H1 (cell line): Measurements from ENCODE around the gene RPP14. TPM values are rescaled to one million over a fixed set of nuclear protein-coding genes. Genes with fewer than 3 reads are reported as not detected.

Source experiments
- BACH1 ChIP-seq: IDR thresholded peaks from 2 replicates; pipeline ENCODE4 v1.6.1; 2012; ENCODE audit warnings: low read length, improper control_type of control experiment
- CBX5 ChIP-seq: fragments of 300-800, 300-1000 bp; sonication (generic); IDR thresholded peaks from 2 replicates; pipeline ENCODE4 v1.7.1; 2016; ENCODE audit warnings: antibody characterized with exemption, low read length, low read depth
- CEBPB ChIP-seq: IDR thresholded peaks from 2 replicates; pipeline ENCODE4 v1.6.1; 2012; ENCODE audit warnings: low read depth, low read length
- CHD2 ChIP-seq: IDR thresholded peaks from 2 replicates; pipeline ENCODE4 v1.6.1; 2012; ENCODE audit warnings: low read length, improper control_type of control experiment
- CTBP2 ChIP-seq: IDR thresholded peaks from 2 replicates; pipeline ENCODE4 v1.7.0; 2011; ENCODE audit warnings: borderline replicate concordance, mild to moderate bottlenecking, moderate library complexity, mixed read lengths, low read length; ENCODE audit not compliant: insufficient read depth, insufficient read length
- GABPA ChIP-seq: IDR thresholded peaks from 2 replicates; pipeline ENCODE4 v1.6.1; 2011; ENCODE audit warnings: mild to moderate bottlenecking, low read length, moderate library complexity, borderline replicate concordance; ENCODE audit not compliant: insufficient read depth
- HDAC2 ChIP-seq, 2 experiments: fragments of 300-600 bp in 1 of 2; sonication (generic) in 1 of 2; IDR thresholded peaks; 2 replicates each; pipeline ENCODE4 v1.6.1; 2011 to 2012; ENCODE audit warnings: low read depth in 2 of 2, low read length in 2 of 2, mild to moderate bottlenecking in 2 of 2, moderate library complexity in 2 of 2, borderline replicate concordance in 1 of 2, inconsistent platforms in 1 of 2
- HDAC6 ChIP-seq: IDR thresholded peaks from one replicate; pipeline ENCODE4 v1.7.1; 2012; ENCODE audit warnings: low read depth, mild to moderate bottlenecking, inconsistent platforms, low read length, moderate library complexity
- JUN ChIP-seq: IDR thresholded peaks from 2 replicates; pipeline ENCODE4 v1.6.1; 2011; ENCODE audit warnings: low read depth, mild to moderate bottlenecking, improper control_type of control experiment, low read length
- NANOG ChIP-seq: IDR thresholded peaks from 2 replicates; pipeline ENCODE4 v1.6.1; 2011; ENCODE audit warnings: low read length, low read depth, mild to moderate bottlenecking, inconsistent platforms; ENCODE audit not compliant: insufficient read depth, poor library complexity, severe bottlenecking
- NRF1 ChIP-seq: IDR thresholded peaks from 2 replicates; pipeline ENCODE4 v1.6.1; 2011; ENCODE audit warnings: mild to moderate bottlenecking, low read depth, low read length, improper control_type of control experiment
- RFX5 ChIP-seq: IDR thresholded peaks from 2 replicates; pipeline ENCODE4 v1.6.1; 2011; ENCODE audit warnings: low read depth, low read length, improper control_type of control experiment, borderline replicate concordance
- RXRA ChIP-seq: IDR thresholded peaks from 2 replicates; pipeline ENCODE4 v1.6.1; 2011; ENCODE audit warnings: low read depth, mild to moderate bottlenecking, low read length, moderate library complexity; ENCODE audit not compliant: insufficient read depth
- SIRT6 ChIP-seq: IDR thresholded peaks from one replicate; pipeline ENCODE4 v1.7.1; 2012; ENCODE audit warnings: low read length, inconsistent platforms
- SIX5 ChIP-seq: IDR thresholded peaks from 2 replicates; pipeline ENCODE4 v1.6.1; 2011; ENCODE audit warnings: mild to moderate bottlenecking, low read depth, low read length
- SP4 ChIP-seq: IDR thresholded peaks from 2 replicates; pipeline ENCODE4 v1.6.1; 2012; ENCODE audit warnings: low read length, inconsistent platforms
- TAF1 ChIP-seq: IDR thresholded peaks from 2 replicates; pipeline ENCODE4 v1.6.1; 2011; ENCODE audit warnings: mild to moderate bottlenecking, low read depth, low read length
- TBP ChIP-seq: IDR thresholded peaks from 2 replicates; pipeline ENCODE4 v1.6.1; 2011; ENCODE audit warnings: low read depth, low read length, improper control_type of control experiment
- TCF12 ChIP-seq: IDR thresholded peaks from 2 replicates; pipeline ENCODE4 v1.6.1; 2011; ENCODE audit warnings: low read depth, mild to moderate bottlenecking, low read length
- TEAD4 ChIP-seq: IDR thresholded peaks from 2 replicates; pipeline ENCODE4 v1.6.1; 2012; ENCODE audit warnings: low read depth, low read length, inconsistent platforms, mixed read lengths
- polyA plus RNA-seq, 7 experiments: library from polyadenylated mRNA; depleted of rRNA in 3 of 7; stranded (reverse) in 5 of 7; unstranded in 2 of 7; fragments of >200 nt in 5 of 7; fragments of 200-250 nt in 2 of 7; gene quantifications; 1 replicate in 5 of 7; 2 replicates in 1 of 7; 4 replicates in 1 of 7; pipeline versions ENCODE4 v1.2.1 to v1.2.3, GENCODE V29; 2011 to 2013; ENCODE audit warnings: missing spikeins in 2 of 7, mixed read lengths in 2 of 7
- total RNA-seq: library from RNA; stranded (reverse); fragmentation: NEBNext Ultra II Directional; extraction: Animal tissue kit (Norgen Biotek cat#: 25700); gene quantifications from 2 replicates; pipeline ENCODE4 v1.2.1, GENCODE V29; 2021
- TF ChIP-seq, protein P1 (sequence below): IDR thresholded peaks from 2 replicates; pipeline ENCODE4 v1.6.1; 2011; ENCODE audit warnings: low read depth, mild to moderate bottlenecking, low read length; ENCODE audit not compliant: insufficient read depth
- TF ChIP-seq, protein P2 (sequence below): IDR thresholded peaks from 2 replicates; pipeline ENCODE4 v1.6.1; 2012; ENCODE audit warnings: inconsistent platforms
- TF ChIP-seq, protein P3 (sequence below): IDR thresholded peaks from 2 replicates; pipeline ENCODE4 v1.6.1; 2011; ENCODE audit warnings: low read length, improper control_type of control experiment

The RPP14 gene
- total and polyA plus RNA-seq, 2 of the 8 experiments (the other 6 are each of a cell fraction or from before 2014, with no cell fraction given): 11.7 to 23.4 TPM

DNA sequence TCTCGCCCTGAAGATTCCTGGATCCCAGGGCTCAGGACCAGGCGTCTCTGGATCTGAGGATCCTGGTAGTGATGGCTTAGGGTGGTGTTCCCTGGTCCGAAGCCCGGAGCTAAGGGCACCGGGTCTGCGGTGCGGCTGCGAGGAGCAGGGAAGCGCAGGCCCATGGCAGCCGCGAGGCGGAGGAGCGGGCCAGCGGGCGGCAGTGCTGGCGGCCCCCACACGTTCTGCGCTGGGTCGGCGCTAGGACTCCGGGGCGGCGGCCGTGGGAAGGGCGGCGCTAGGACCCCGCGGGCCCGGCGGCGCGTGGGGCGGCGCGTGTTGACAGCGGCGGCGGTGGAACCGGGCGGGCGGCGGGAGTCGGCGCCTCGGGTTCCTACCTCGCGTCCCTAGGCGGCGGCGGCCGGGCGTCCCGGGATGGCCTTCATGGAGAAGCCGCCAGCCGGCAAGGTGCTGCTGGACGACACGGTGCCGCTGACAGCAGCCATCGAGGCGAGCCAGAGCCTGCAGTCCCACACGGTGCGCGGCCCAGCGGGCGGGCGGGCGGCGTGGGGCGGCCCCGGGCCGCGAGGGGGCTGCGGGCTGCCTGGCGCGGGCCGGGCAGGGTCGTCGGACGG, 26.6 kb downstream of the RPP14 start, which contains the start of gene PXK (continued):
- TF ChIP-seq, protein P1, sequence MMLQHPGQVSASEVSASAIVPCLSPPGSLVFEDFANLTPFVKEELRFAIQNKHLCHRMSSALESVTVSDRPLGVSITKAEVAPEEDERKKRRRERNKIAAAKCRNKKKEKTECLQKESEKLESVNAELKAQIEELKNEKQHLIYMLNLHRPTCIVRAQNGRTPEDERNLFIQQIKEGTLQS: no peak
- TF ChIP-seq TBP (peak; percentile 79; the same call in 1 of the 2 replicates), HDAC6 (no peak), SIX5 (no peak), TEAD4 (0 out of 2 replicates have a peak, but pooled peaks have one; percentile 5), NRF1 (no peak), HDAC2 (IDR thresholded peaks at IDR 0.05; ENCODE audit: borderline replicate concordance in 1 of 2, low read depth in 2 of 2, low read length in 2 of 2) (peak in 1 of 2 experiments; percentile 98; a peak in 1 of 4 replicates), NANOG (peak; percentile 4), RXRA (no peak), JUN (no peak), BACH1 (peak; percentile 92), SIRT6 (no peak), CHD2 (no peak), GABPA (0 out of 2 replicates have a peak, but pooled peaks have one; percentile 61), TAF1 (peak; percentile 32; the same call in 1 of the 2 replicates), TCF12 (no peak), SP4 (no peak), CEBPB (no peak), RFX5 (no peak), CBX5 (no peak), CTBP2 (peak; percentile 75)
- TF ChIP-seq, protein P2, sequence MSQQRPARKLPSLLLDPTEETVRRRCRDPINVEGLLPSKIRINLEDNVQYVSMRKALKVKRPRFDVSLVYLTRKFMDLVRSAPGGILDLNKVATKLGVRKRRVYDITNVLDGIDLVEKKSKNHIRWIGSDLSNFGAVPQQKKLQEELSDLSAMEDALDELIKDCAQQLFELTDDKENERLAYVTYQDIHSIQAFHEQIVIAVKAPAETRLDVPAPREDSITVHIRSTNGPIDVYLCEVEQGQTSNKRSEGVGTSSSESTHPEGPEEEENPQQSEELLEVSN: 0 out of 2 replicates have a peak, but pooled peaks have one; percentile 20
- TF ChIP-seq, protein P3, sequence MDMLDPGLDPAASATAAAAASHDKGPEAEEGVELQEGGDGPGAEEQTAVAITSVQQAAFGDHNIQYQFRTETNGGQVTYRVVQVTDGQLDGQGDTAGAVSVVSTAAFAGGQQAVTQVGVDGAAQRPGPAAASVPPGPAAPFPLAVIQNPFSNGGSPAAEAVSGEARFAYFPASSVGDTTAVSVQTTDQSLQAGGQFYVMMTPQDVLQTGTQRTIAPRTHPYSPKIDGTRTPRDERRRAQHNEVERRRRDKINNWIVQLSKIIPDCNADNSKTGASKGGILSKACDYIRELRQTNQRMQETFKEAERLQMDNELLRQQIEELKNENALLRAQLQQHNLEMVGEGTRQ: peak; percentile 19; the same call in 1 of the 2 replicates
